GM23338 (cell line): ENCODE measurements around the gene MFGE8. TPM values are rescaled to one million over a fixed set of nuclear protein-coding genes. Genes with fewer than 3 reads are reported as not detected.

Experiments used
- ATAC-seq: fragments of 200-7000 bp; cut with Tn5 transposase; 3 replicates; pipeline ENCODE4 v1.9.1; 2020
- DNase-seq: peaks from one replicate; pipeline ENCODE4 v3.0.0-alpha.2; 2015; ENCODE audit warnings: low spot score
- H2AFZ ChIP-seq: fragments of 200-600 bp; sonication (generic); 2 replicates; pipeline ENCODE4 v1.8.0; 2016; ENCODE audit warnings: antibody characterized with exemption, mild to moderate bottlenecking, moderate library complexity
- H3F3A ChIP-seq: fragments of 200-600 bp; sonication (generic); replicated peaks from 2 replicates; pipeline ENCODE4 v1.8.0; 2017; ENCODE audit warnings: antibody characterized with exemption, mixed run types, low read depth
- H3K27ac ChIP-seq: fragments of 200-600 bp; sonication (generic); 2 replicates; pipeline ENCODE4 v1.6.1; 2016; ENCODE audit warnings: low read depth
- H3K27me3 ChIP-seq: fragments of 200-600 bp; sonication (generic); 2 replicates; pipeline ENCODE4 v1.8.0; 2016; ENCODE audit warnings: mild to moderate bottlenecking, mixed run types, moderate library complexity; ENCODE audit not compliant: insufficient read depth
- H3K36me3 ChIP-seq: fragments of 200-600 bp; sonication (generic); 2 replicates; pipeline ENCODE4 v1.8.0; 2016; ENCODE audit warnings: mild to moderate bottlenecking; ENCODE audit not compliant: insufficient read depth
- H3K4me1 ChIP-seq: fragments of 200-600 bp; sonication (generic); 2 replicates; pipeline ENCODE4 v1.8.0; 2016; ENCODE audit warnings: mild to moderate bottlenecking, moderate library complexity; ENCODE audit not compliant: insufficient read depth
- H3K4me2 ChIP-seq: fragments of 200-600 bp; sonication (generic); 2 replicates; pipeline ENCODE4 v1.7.1; 2017; ENCODE audit warnings: mixed run types
- H3K4me3 ChIP-seq: fragments of 200-600 bp; sonication (generic); 2 replicates; pipeline ENCODE4 v1.6.1; 2016; ENCODE audit warnings: mixed run types
- H3K79me2 ChIP-seq: fragments of 200-600 bp; sonication (generic); replicated peaks from 2 replicates; pipeline ENCODE4 v1.8.0; 2017; ENCODE audit warnings: mild to moderate bottlenecking; ENCODE audit not compliant: insufficient read depth
- H3K9me2 ChIP-seq: fragments of 200-600 bp; sonication (generic); 2 replicates; pipeline ENCODE4 v1.8.0; 2017; ENCODE audit not compliant: insufficient read depth
- H4K20me1 ChIP-seq: fragments of 200-600 bp; sonication (generic); replicated peaks from 2 replicates; pipeline ENCODE4 v1.8.0; 2017; ENCODE audit warnings: mild to moderate bottlenecking; ENCODE audit not compliant: insufficient read depth
- H3K27ac Mint-ChIP-seq: 2 replicates; pipeline ENCODE4 v1.8.0; 2020; ENCODE audit warnings: inconsistent platforms, mild to moderate bottlenecking, moderate library complexity, mixed read lengths
- H3K27me3 Mint-ChIP-seq: 3 replicates; pipeline ENCODE4 v1.8.0; 2022; ENCODE audit warnings: low read depth, mild to moderate bottlenecking, moderate library complexity, mixed read lengths, inconsistent platforms; ENCODE audit not compliant: insufficient read depth, poor library complexity
- H3K36me3 Mint-ChIP-seq: 3 replicates; pipeline ENCODE4 v1.8.0; 2021; ENCODE audit warnings: low read depth, mild to moderate bottlenecking, inconsistent platforms, moderate library complexity, mixed read lengths
- H3K4me1 Mint-ChIP-seq: 3 replicates; pipeline ENCODE4 v1.8.0; 2020; ENCODE audit warnings: mild to moderate bottlenecking, inconsistent platforms, mixed read lengths
- H3K4me3 Mint-ChIP-seq: 3 replicates; pipeline ENCODE4 v1.8.0; 2021; ENCODE audit warnings: moderate library complexity, mild to moderate bottlenecking, inconsistent platforms, mixed read lengths
- H3K9me3 Mint-ChIP-seq: 3 replicates; pipeline ENCODE4 v1.8.0; 2020; ENCODE audit warnings: moderate library complexity, mild to moderate bottlenecking, inconsistent platforms, mixed read lengths
- CREB1 ChIP-seq: fragments of 250-450 bp; sonication (Bioruptor Pico); IDR thresholded peaks from 2 replicates; pipeline ENCODE4 v1.5.0; 2020; ENCODE audit warnings: low read depth, mild to moderate bottlenecking, moderate library complexity
- NANOG ChIP-seq: IDR thresholded peaks from 2 replicates; pipeline ENCODE4 v1.6.1; 2016; ENCODE audit warnings: antibody characterized with exemption, borderline replicate concordance
- STAT1 ChIP-seq: IDR thresholded peaks from one replicate; pipeline ENCODE4 v1.6.1; 2016; ENCODE audit warnings: antibody characterized with exemption; ENCODE audit not compliant: unreplicated experiment
- ZNF114 ChIP-seq: fragments of 250-450 bp; sonication (Bioruptor Pico); IDR thresholded peaks from 2 replicates; pipeline ENCODE4 v1.5.0; 2020; ENCODE audit warnings: mild to moderate bottlenecking, moderate library complexity
- ZNF331 ChIP-seq: fragments of 250-450 bp; sonication (Bioruptor Pico); IDR thresholded peaks from 2 replicates; pipeline ENCODE4 v1.5.0; 2020; ENCODE audit warnings: low read depth, mild to moderate bottlenecking, moderate library complexity
- polyA plus RNA-seq: library from polyadenylated mRNA; unstranded; fragments of >200 nt; fragmentation: Nextera tagmentation; extraction: Ambion mirVana; gene quantifications from 2 replicates; pipeline ENCODE4 v1.2.1, GENCODE V29; 2016
- total RNA-seq: library from RNA; depleted of rRNA; stranded (reverse); fragments of >200 nt; shearing (Covaris generic); gene quantifications from 2 replicates; pipeline ENCODE4 v1.2.3, GENCODE V29; 2014
- TF ChIP-seq, protein P1 (sequence below): IDR thresholded peaks from 2 replicates; pipeline ENCODE4 v1.6.1; 2016; ENCODE audit warnings: antibody characterized with exemption
- TF ChIP-seq, protein P2 (sequence below): fragments of 250-450 bp; sonication (Bioruptor Pico); IDR thresholded peaks from 2 replicates; pipeline ENCODE4 v1.5.0; 2020; ENCODE audit warnings: mild to moderate bottlenecking, moderate library complexity
- TF ChIP-seq, protein P3 (sequence below): IDR thresholded peaks from one replicate; pipeline ENCODE4 v1.6.1; 2018; ENCODE audit warnings: antibody characterized with exemption; ENCODE audit not compliant: unreplicated experiment

MFGE8 gene
- total and polyA plus RNA-seq, 2 experiments from 2014 or later: 279 to 671 TPM

DNA sequence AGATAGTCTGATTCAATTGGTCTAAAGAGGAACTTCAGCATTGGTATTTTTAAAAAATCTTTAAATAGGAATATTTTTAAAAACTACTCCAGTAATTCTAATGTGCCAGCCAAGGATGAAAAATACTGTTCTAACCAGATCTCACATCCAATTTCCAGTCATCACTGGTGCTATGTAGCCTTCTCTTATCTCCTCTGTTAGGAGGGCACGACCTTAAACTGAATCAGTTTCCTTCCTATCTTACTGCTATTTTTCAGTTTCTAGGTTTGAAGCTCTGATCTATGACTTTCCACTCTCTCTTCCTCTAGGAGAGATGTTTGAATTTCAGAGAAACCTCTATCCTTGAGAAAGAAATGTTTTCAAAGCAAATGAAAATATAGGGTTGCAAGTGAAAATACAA, 49.8 kb downstream of the MFGE8 start:
- H3K27me3 Mint-ChIP-seq: peaks cover 8% of the 10 kb centered on the region
- ATAC-seq: no peak

More for the DNA sequence above, 49.8 kb downstream of the MFGE8 start:
- TF ChIP-seq CREB1 (CRISPR knock-in tag): no peak
- TF ChIP-seq, protein P1, sequence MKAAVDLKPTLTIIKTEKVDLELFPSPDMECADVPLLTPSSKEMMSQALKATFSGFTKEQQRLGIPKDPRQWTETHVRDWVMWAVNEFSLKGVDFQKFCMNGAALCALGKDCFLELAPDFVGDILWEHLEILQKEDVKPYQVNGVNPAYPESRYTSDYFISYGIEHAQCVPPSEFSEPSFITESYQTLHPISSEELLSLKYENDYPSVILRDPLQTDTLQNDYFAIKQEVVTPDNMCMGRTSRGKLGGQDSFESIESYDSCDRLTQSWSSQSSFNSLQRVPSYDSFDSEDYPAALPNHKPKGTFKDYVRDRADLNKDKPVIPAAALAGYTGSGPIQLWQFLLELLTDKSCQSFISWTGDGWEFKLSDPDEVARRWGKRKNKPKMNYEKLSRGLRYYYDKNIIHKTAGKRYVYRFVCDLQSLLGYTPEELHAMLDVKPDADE: no peak
- no peak for TF ChIP-seq ZNF114 (CRISPR knock-in tag)
- no peak for TF ChIP-seq NANOG
- TF ChIP-seq, protein P2, sequence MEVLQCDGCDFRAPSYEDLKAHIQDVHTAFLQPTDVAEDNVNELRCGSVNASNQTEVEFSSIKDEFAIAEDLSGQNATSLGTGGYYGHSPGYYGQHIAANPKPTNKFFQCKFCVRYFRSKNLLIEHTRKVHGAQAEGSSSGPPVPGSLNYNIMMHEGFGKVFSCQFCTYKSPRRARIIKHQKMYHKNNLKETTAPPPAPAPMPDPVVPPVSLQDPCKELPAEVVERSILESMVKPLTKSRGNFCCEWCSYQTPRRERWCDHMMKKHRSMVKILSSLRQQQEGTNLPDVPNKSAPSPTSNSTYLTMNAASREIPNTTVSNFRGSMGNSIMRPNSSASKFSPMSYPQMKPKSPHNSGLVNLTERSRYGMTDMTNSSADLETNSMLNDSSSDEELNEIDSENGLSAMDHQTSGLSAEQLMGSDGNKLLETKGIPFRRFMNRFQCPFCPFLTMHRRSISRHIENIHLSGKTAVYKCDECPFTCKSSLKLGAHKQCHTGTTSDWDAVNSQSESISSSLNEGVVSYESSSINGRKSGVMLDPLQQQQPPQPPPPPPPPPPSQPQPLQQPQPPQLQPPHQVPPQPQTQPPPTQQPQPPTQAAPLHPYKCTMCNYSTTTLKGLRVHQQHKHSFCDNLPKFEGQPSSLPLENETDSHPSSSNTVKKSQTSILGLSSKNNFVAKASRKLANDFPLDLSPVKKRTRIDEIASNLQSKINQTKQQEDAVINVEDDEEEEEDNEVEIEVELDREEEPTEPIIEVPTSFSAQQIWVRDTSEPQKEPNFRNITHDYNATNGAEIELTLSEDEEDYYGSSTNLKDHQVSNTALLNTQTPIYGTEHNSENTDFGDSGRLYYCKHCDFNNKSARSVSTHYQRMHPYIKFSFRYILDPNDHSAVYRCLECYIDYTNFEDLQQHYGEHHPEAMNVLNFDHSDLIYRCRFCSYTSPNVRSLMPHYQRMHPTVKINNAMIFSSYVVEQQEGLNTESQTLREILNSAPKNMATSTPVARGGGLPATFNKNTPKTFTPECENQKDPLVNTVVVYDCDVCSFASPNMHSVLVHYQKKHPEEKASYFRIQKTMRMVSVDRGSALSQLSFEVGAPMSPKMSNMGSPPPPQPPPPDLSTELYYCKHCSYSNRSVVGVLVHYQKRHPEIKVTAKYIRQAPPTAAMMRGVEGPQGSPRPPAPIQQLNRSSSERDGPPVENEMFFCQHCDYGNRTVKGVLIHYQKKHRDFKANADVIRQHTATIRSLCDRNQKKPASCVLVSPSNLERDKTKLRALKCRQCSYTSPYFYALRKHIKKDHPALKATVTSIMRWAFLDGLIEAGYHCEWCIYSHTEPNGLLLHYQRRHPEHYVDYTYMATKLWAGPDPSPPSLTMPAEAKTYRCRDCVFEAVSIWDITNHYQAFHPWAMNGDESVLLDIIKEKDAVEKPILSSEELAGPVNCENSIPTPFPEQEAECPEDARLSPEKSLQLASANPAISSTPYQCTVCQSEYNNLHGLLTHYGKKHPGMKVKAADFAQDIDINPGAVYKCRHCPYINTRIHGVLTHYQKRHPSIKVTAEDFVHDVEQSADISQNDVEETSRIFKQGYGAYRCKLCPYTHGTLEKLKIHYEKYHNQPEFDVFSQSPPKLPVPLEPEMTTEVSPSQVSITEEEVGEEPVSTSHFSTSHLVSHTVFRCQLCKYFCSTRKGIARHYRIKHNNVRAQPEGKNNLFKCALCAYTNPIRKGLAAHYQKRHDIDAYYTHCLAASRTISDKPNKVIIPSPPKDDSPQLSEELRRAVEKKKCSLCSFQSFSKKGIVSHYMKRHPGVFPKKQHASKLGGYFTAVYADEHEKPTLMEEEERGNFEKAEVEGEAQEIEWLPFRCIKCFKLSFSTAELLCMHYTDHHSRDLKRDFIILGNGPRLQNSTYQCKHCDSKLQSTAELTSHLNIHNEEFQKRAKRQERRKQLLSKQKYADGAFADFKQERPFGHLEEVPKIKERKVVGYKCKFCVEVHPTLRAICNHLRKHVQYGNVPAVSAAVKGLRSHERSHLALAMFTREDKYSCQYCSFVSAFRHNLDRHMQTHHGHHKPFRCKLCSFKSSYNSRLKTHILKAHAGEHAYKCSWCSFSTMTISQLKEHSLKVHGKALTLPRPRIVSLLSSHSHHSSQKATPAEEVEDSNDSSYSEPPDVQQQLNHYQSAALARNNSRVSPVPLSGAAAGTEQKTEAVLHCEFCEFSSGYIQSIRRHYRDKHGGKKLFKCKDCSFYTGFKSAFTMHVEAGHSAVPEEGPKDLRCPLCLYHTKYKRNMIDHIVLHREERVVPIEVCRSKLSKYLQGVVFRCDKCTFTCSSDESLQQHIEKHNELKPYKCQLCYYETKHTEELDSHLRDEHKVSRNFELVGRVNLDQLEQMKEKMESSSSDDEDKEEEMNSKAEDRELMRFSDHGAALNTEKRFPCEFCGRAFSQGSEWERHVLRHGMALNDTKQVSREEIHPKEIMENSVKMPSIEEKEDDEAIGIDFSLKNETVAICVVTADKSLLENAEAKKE (CRISPR knock-in tag): no peak
- TF ChIP-seq ZNF331: no peak
- no peak for TF ChIP-seq STAT1
- TF ChIP-seq, protein P3, sequence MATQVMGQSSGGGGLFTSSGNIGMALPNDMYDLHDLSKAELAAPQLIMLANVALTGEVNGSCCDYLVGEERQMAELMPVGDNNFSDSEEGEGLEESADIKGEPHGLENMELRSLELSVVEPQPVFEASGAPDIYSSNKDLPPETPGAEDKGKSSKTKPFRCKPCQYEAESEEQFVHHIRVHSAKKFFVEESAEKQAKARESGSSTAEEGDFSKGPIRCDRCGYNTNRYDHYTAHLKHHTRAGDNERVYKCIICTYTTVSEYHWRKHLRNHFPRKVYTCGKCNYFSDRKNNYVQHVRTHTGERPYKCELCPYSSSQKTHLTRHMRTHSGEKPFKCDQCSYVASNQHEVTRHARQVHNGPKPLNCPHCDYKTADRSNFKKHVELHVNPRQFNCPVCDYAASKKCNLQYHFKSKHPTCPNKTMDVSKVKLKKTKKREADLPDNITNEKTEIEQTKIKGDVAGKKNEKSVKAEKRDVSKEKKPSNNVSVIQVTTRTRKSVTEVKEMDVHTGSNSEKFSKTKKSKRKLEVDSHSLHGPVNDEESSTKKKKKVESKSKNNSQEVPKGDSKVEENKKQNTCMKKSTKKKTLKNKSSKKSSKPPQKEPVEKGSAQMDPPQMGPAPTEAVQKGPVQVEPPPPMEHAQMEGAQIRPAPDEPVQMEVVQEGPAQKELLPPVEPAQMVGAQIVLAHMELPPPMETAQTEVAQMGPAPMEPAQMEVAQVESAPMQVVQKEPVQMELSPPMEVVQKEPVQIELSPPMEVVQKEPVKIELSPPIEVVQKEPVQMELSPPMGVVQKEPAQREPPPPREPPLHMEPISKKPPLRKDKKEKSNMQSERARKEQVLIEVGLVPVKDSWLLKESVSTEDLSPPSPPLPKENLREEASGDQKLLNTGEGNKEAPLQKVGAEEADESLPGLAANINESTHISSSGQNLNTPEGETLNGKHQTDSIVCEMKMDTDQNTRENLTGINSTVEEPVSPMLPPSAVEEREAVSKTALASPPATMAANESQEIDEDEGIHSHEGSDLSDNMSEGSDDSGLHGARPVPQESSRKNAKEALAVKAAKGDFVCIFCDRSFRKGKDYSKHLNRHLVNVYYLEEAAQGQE: no peak
- no peak overlapping the region for H2AFZ ChIP-seq
- no peak overlapping the region for H3K27ac ChIP-seq
- no peaks in the 10 kb centered on the region for H4K20me1 ChIP-seq
- H3K27me3 ChIP-seq: no peaks in the 10 kb centered on the region
- no peaks in the 10 kb centered on the region for H3F3A ChIP-seq
- Mint-ChIP-seq H3K4me1 (no peaks in the 10 kb centered on the region; the same call in 1 of the 3 replicates), H3K36me3 (no peaks in the 10 kb centered on the region; the same call in 1 of the 3 replicates), H3K4me3 (no peak overlapping the region), H3K27ac (no peak overlapping the region), H3K9me3 (no peaks in the 10 kb centered on the region; the same call in 2 of the 3 replicates)
- peaks cover 4% of the 10 kb centered on the region; the same call in 1 of the 2 replicates for H3K9me2 ChIP-seq
- no peak overlapping the region for H3K4me3 ChIP-seq
- H3K4me2 ChIP-seq: no peak overlapping the region
- H3K4me1 ChIP-seq: no peaks in the 10 kb centered on the region; the same call in 1 of the 2 replicates
- DNase-seq: no peak
- no peaks in the 10 kb centered on the region for H3K79me2 ChIP-seq
- no peaks in the 10 kb centered on the region for H3K36me3 ChIP-seq
